ENCODE measurements around the gene TNFRSF6B.
"Not testable (repeated sequence)": the region's sequence is repeated elsewhere in the genome, so short reads cannot be mapped to it uniquely, and the experiment has no call there.

Gene TNFRSF6B

DNA sequence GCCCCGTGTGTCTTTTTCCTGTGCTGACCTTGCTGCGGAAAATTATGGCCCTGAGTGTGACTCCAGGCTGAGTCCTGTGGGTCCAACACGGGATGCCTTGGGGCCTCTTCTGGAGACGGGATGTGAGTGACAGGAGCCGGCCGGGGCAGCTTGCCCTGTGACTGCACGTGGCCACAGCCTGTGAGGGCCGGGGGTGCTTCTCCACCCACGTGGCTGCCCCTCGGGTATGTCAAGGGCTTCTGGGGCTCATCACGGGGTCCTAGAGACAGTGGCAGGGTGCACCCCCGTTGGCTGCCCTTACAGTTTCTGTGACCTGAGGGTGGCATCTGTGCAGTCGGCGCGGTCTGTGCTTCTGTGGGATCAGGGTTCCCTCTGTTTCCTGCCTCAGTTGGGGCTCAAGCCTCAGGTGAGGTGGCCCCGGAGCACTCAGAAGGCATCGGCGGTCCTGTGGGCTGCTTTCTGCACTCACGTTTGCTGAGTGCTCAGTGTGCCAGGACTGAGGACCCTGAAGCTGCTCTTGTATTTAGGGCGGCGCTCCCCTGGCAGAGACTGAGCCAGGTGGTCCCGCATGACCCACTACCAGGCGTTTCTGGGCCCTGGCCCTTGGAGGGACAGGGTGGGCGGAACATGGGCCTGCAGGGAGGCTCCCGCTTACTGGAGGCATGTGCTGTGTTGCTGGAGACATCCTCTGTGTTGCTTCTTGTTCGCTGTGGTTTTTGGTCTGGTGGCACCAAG is 33.0 kb upstream of the TNFRSF6B start:
- DNase-seq = no peak

DNA sequence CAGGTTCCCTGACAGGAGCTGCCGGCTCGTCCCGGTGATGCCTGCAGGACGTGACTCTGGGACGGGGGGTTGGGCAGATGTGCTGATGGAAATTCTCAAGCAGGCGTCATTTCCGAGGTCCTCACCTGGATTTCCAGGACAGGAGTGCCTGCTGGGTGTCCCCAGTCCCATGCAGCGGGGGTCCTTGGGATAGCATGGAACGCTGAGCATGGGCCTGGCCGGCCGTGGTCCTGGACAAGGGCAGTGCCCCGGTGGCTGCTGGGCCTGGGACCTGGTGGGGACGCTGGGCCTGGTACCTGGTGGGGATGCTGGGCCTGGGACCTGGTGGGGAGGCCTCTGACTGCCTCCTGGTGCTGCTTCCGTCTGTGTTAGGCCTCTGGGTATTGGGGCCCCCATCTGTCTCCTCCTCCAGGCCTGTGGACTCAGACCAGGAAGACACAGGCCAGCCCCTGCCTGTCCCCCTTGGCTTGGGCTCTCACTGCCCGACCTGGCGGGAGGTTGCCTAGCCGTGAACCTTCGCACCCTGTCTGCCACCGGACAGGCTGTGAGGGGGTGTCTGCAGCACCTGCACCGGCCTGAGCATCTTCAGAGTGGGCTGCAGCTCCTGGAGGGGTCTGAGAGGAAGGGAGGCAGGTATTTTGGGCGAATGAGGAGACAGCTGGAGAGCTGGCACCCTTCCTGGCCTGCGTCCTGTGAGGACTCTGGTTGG is 32.2 kb upstream of the TNFRSF6B start:
- DNase-seq = no peak

DNA sequence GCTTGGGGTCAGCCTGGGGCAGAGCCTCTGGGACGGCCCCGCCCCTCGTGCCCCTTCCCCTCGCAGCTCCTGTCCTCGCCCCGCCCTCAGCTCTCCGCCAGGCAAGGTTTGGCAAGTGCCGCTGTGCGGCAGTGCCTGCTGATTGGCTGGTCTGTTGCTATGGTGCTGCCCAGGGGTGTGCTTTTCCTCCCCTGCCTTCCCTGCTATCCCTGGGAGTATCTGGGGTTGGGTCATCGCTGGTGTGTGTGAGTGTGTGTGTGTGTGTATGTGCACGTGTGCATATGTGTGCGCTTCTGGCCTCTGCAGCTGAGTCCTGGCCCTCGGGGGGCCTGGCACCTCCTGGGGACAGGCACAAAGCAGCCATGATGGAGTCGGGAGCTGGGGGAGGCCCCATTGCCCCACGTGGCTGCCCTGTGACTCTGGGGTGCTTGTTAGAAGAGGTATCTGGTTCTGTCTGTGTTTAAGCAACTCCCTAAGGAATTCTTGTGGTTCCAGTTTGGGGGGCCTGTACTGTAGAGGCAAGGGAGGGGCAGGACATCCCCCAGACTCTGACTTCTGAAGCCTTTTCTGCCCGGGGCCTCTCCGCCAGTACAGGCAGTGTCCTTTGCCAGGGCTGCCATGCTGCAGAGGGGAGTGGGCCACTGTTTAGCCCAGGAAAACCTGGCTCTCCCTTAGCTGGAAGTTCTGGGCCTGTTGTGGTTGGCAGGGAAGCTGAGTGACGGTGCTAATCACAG is 31.4 kb upstream of the TNFRSF6B start:
- DNase-seq = no peak

DNA sequence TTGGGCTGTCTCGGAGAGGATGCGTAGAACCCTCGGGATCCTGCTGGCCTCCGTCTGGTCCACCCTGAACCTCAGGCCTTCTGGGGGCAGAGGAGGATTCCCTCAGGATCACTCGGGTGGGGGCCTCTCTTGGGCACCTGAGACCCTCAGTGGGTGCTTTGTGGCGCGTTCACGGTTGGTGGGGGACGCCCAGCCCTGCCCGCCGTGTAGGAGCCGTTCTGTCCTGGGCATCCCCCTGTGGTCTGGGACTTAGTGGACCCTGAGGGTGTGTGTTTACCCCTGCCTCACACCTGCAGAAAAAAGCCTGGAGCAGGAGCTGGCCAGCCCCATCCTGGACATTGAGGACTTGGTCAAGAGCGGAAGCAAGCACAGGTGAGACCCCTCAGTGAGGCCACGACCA is 30.7 kb upstream of the TNFRSF6B start:
- DNase-seq = no peak

DNA sequence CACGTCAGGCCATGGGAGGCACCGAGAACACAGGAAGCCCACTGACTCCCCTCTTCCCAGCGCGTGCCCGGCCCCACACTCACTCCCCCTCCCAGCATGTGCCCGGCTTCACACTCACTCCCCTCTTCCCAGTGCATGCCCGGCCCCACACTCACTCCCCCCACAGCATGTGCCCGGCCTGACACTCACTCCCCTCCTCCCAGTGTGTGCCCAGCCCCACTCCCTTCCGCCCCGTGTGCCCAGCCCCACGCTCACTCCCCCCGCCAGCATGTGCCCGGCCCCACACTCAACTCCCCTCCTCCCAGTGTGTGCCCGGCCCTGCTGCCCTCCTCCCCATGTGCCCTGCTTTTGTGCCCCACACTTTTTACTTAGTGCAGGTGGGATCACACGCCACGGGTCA is 28.6 kb upstream of the TNFRSF6B start:
- DNase-seq = no peak

DNA sequence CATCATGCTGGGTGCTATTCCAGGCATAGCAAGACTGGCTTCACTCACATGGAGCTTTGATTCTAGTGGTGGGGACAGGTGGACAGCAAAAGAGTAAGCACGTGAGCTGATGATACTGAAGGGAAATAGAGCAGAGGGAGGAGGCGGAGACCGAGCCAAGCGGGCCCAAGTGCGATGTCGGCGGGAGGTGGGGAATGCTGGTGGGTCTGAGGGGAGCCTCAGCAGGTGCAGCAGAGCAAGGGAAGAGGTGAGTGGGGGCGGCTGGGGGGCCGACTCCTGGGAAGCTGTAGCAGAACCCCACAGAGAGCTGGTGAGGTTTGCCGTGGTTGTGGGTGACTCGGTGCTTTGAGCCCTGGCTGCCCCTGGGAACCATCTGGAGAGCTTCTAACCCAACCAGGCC is 28.1 kb upstream of the TNFRSF6B start:
- no peak for DNase-seq

DNA sequence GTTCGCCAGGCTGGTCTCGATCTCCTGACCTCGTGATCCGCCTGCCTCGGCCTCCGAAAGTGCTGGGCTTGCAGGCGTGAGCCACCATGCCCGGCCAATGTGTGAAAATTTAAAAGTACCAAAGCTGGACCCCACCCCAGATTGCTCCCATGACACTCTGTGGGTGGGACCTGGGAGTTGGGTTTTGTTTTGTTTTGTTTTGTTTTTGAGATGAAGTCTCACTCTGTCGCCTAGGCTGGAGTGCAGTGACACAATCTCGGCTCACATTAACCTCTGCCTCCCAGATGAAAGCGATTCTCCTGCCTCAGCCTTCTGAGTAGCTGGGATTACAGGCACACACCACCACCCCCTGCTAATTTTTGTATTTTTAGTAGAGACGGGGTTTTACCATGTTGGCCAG is 24.8 kb upstream of the TNFRSF6B start:
- DNase-seq = not testable (repeated sequence)

DNA sequence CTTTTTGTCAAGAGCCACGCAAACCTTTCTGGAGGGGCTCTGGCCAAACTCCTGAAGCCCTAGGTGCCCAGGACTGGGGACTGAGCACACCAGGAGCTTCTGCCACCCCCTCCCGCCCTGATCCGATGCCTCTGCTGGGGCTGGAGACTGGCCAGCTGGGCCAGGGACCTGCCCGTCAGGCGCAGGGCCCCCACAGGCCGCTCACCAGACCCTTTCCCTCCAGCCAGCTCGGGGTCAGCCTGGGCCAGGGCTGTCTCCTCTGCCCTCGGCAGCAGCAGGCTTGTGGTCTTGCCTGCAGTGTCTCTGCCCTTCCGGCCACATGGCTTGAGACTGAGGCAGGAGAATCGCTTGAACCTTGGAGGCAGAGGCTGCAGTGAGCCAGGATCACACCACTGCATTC is 23.8 kb upstream of the TNFRSF6B start:
- no peak for DNase-seq

DNA sequence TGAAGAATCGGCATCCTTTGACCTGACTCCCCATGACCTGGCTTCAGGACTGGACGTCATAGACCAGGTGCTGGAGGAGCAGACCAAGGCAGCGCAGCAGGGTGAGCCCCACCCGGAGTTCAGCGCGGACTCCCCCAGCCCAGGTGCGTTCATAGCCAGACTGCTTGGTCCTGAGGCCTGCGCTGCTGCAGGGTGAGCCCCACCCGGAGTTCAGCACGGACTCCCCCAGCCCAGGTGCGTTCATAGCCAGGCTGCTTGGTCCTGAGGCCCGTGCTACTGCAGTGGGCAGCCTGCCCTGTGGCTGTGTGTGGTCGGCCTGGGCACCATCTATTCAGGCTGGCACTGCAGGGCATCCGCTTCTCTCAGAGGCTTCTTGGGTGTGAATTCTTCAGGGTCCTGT is 22.5 kb upstream of the TNFRSF6B start:
- DNase-seq = no peak

DNA sequence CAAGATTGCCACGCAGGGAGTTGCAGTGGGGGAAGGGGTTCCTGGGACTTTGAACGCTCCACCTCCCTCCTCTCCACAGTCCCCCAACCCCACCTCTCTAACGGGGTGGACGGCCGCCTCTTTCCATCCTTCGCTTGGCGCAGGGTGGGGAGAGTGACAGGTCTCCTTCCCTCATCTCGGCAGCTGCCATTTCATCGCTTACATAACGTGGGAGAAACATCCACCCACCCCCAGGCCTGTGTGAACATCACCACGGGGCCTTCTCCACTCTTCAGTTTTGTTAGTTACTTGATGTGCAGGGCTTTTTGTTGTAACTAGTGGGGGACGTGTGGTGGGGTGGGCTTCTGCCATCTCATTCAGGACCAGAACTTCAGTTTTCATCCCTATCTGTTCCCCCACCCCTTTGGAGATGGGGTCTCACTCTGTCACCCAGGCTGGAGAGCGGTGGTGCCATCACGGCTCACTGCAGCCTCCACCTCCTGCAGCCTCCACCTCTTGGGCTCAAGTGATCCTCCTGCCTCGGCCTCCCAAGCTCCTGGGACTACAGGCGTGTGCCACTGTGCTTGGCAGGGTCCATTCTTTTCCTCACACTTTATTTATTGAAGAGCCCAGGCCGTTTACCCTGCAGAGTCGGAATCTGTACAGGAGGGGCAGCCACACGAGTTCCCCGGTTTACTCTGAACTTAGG is 20.6 kb upstream of the TNFRSF6B start:
- DNase-seq = no peak

DNA sequence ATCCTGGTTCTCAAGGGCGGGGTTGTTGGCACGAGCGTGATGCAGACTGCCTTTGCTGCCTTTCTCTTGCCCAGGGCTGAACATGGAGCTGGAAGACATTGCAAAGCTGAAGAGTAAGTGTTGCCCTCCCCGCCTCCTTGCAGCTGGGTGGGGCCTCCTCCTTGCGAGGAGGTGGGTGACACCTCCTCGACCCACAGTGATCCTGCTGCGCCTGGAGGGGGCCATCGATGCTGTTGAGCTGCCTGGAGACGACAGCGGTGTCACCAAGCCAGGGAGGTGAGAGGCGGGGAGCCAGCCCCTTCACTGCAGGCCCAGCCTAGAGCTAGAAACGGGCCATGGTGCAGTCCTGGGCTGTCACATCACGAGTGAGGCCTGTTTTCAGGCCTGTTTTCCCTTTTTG is 18.4 kb upstream of the TNFRSF6B start:
- DNase-seq = no peak

DNA sequence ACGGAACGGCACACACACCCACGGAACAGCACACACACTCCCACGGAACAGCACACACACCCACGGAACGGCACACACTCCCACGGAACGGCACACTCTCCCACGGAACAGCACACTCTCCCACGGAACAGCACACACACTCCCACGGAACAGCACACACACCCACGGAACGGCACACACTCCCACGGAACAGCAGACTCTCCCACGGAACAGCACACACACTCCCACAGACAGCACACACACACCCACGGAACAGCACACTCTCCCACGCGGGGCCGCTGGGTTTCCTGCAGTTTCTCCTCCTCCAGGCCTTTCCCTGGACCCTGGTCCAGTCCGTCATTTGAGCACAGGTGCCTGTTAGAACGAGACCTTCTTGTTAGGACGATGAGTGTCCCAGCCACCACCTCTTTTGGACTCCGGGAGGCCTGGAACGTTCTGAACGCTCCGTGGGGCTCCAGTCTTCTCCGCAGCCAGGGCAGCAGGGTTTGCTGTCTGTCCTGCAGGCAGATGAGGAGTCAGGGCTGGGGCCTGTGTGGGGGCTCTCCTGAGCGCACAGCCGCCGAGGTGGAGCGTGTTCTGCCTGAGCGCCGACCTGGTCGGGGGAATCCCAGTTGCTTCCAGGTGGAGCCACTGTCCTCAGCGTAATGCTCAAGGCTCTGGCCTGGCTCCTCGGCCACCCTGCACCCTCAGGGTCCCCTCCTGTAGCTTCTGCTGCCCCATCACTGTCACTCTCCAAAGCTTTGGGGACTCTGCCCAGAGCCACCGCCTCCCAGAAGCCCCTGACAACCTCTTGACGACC is 17.6 kb upstream of the TNFRSF6B start:
- DNase-seq = no peak

DNA sequence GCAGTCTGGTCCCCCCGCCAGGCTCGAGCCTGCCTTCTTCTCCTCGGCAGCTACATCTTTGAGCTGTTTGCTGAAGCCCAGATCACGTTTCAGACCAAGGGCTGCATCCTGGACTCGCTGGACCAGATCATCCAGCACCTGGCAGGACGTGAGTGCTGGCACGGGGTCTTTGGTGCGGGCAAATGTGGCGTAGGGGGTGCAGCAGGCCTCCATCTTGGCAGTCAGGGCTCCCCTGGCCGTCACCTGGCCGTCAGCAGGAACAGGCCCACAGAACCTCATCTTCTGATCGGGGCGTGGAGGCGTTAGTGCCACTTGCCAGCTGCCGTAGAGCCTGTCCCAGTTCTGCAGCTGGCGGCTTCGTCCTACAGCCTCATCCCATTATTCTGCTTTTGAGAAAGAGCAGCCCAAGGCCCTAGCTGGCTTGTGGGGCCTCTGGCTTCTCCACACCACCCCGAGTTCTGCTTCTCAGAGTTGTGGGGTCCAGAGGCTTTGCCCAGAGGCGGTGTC is 16.6 kb upstream of the TNFRSF6B start:
- no peak for DNase-seq

DNA sequence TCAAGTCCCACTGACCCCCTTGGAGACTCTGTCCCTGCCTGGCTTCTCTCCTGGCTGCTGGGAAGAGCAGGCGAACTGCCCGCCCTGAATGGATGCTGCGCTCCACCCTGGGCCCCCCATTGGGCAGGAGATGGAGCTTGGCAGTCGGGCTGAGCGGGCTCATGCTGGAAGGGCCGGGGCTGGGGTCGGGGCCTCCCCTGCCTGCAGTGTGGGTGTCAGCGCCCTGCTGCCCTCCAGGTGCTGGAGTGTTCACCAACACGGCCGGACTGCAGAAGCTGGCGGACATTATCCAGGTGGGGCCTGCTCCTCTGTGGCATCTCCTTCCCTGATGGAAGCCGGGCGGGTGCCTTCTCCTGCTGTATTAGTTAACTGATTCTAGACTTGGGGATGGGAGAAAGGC is 16.0 kb upstream of the TNFRSF6B start:
- no peak for DNase-seq

DNA sequence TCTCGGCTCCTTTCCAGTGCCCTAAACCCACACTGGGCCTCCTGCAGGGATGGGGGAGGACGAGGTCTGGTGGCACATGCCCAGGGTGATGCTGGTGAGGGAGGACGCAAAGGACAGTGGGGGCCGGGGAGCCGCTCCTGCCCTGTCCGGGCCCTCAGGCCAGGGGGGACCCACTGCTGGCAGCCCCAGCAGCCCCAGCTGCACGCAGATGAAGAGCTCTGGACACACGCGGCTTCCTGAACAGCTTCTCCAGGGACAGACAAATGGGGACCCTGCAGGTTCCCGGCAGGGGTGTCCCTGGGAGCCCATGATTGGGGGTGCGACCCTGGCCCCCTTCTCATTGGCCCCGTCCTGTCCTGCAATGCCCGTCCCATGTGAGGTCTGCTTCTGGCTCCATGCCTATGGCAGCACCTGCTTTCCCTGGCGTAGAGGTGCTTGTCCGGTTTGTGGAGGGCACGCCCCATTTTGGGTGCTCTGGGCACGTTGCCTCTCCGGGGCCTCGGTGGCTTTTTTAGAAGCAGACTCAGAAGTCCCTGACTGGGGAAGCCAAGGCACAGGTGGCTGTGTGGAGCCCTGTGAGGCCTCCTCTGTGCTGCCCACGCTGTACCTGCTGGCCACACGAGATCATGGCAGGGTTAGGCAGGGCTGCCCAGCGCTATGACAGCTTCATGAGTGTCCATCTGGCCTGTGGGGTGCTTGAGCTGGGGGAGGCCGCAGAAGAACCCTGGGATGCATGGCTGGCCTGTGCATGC is 15.4 kb upstream of the TNFRSF6B start:
- DNase-seq = no peak

DNA sequence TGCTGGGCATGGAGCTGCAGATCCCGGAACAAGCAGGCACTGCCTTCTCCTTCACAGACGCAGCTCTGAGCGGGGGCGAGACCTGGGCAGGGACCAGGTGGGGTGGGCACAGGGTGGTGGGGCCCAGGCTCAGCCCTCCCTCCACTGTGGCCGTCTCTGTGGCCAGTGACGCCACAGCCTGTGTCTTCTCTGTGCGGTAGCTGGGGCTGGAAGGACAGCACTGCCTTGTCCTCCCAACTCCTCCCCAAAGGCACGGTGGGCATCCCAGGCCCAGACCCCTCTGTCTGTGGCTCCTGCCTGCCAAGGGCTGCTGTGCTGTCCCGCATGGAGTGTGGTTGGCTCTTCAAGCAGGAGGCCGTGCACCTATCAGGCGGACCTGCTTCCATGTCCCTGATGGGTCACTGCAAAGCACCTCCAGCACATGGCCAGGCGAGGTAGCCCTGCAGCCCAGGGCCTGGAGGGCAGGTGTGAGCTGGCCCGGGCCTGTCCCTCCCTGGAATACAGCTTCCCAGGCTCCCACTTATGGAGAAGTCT is 14.8 kb upstream of the TNFRSF6B start:
- no peak for DNase-seq

DNA sequence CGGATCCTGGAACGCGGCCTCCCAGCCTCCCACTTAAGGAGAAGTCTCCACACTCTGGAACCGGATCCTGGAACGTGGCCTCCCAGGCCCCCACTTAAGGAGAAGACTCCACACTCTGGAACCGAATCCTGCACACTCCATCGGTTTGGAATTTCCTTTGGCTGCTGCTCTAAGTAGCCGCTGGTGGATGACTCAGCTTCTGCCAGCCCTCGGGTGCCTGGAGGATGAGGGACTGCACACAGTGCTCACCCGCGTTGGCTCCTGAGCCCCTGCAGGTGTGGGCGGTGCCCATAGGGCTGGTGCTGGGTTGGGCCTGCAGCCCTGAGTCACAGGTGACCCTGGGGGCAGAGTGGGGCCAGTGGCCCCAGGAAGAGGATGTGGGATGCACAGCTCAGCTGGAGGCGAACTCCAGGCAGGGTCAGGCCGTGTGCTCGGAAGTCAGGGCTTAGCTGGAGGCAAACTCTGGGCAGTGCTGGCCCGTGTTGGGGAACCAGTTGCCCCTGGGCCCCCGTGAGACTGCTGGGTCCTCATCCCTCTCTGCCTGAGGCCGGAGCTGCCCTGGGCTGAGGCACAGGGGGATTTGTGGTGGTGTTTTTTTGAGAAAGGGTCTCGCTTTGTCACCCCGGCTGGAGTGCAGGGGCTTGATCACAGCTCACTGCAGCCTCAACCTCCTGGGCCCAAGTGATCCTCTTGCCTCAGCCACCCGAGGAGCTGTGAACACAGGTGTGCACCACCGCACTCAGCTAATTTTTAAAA is 13.9 kb upstream of the TNFRSF6B start:
- no peak for DNase-seq

DNA sequence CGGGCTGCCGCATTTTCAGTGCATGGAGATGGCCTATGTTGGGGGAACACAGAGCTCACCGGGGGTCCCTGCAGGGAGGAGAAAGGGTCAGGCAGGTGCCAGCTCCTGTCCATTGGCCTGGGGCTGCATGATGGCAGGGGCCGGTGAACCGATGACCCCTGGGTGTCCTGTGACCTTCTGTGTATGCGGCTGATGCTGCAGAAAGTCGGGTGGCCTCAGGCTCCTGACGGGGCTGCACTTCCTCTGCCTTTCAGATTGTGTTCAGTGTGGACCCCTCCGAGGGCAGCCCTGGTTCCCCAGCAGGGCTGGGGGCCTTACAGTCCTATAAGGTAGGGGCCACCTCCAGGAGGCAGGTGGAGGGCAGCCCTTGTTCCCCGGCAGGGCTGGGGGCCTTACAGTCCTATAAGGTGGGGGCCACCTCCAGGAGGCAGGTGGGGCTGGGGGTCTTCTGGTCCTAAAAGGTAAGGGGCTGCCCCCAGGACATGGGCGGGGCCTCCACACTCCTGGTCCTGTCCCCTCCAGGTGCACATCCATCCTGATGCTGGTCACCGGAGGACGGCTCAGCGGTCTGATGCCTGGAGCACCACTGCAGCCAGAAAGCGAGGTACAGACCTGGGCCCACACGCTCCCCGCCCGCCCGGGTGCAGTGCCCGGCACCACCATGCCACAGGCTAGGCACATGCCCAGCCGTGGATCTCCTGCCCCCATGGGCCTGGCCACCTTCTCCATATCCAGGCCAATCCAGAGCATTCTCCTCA is 11.0 kb upstream of the TNFRSF6B start:
- DNase-seq = no peak

DNA sequence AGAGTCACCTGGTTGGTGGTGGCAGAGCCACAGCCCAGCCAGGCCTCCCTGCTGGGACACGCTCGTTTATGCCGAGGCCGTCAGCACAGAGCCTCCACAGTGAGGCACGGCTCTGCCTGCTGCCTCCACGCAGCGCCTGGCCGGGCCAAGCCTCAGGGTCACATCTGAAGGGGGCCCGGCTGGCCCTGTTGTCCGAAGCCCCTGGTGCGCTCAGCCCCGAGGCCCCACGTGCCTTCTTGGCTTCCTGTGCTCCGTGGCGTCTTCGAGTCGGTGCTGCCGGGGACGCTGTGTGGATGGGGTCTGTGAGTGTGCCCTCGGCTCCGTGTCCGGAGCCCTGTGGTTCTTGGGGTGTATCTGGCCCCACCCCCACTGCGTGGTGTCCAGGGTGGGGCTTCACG is 10.4 kb upstream of the TNFRSF6B start:
- DNase-seq = no peak

Data from SHP77 treated with DMSO at 0.1 percent for 48 hours (cell line).